H9 (cell line): ENCODE measurements around the gene RABGAP1. TPM values are rescaled to one million over a fixed set of nuclear protein-coding genes. Genes with fewer than 3 reads are reported as not detected.

Source experiments
- DNase-seq: peaks from one replicate; pipeline ENCODE4 v3.0.0-alpha.2; 2017
- H2AFZ ChIP-seq: one replicate; pipeline ENCODE4 v1.6.1; 2013; ENCODE audit warnings: mild to moderate bottlenecking, low read length, control low read depth, moderate library complexity
- H2AK5ac ChIP-seq: 2 replicates; pipeline ENCODE4 v1.6.1; 2013; ENCODE audit warnings: low read length, control low read depth, mixed read lengths; ENCODE audit not compliant: insufficient read length
- H2BK120ac ChIP-seq: one replicate; pipeline ENCODE4 v1.6.1; 2013; ENCODE audit warnings: low read depth, mild to moderate bottlenecking, low read length, control low read depth, inconsistent platforms; ENCODE audit not compliant: poor library complexity, severe bottlenecking
- H2BK12ac ChIP-seq: 2 replicates; pipeline ENCODE4 v1.6.1; 2013; ENCODE audit warnings: low read length, control low read depth, mixed read lengths, low read depth; ENCODE audit not compliant: insufficient read length
- H2BK15ac ChIP-seq: 2 replicates; pipeline ENCODE4 v1.6.1; 2013; ENCODE audit warnings: low read depth, low read length, control low read depth
- H2BK20ac ChIP-seq: one replicate; pipeline ENCODE4 v1.6.1; 2013; ENCODE audit warnings: low read depth, mild to moderate bottlenecking, low read length, control low read depth, inconsistent platforms; ENCODE audit not compliant: poor library complexity, severe bottlenecking
- H2BK5ac ChIP-seq: 2 replicates; pipeline ENCODE4 v1.6.1; 2013; ENCODE audit warnings: low read length, control low read depth, mixed read lengths; ENCODE audit not compliant: insufficient read length
- H3K14ac ChIP-seq: 2 replicates; pipeline ENCODE4 v1.6.1; 2013; ENCODE audit warnings: low read length, control low read depth; ENCODE audit not compliant: insufficient read depth
- H3K18ac ChIP-seq: 2 replicates; pipeline ENCODE4 v1.6.1; 2013; ENCODE audit warnings: low read depth, mild to moderate bottlenecking, mixed read lengths, low read length, control low read depth; ENCODE audit not compliant: insufficient read length
- H3K23ac ChIP-seq: 2 replicates; pipeline ENCODE4 v1.6.1; 2013; ENCODE audit warnings: low read length, control low read depth, mixed read lengths, low read depth; ENCODE audit not compliant: insufficient read length
- H3K23me2 ChIP-seq: 2 replicates; pipeline ENCODE4 v1.6.1; 2013; ENCODE audit warnings: low read depth, mild to moderate bottlenecking, mixed read lengths, low read length, control low read depth; ENCODE audit not compliant: insufficient read length, poor library complexity, severe bottlenecking
- H3K27ac ChIP-seq: 2 replicates; pipeline ENCODE4 v1.5.1; 2013; ENCODE audit warnings: low read length, control low read depth, mixed read lengths, low read depth; ENCODE audit not compliant: insufficient read length
- H3K27me3 ChIP-seq: 2 replicates; pipeline ENCODE4 v1.6.1; 2013; ENCODE audit warnings: low read length, control low read depth, inconsistent platforms; ENCODE audit not compliant: insufficient read depth
- H3K4ac ChIP-seq: 2 replicates; pipeline ENCODE4 v1.6.1; 2013; ENCODE audit warnings: low read depth, mild to moderate bottlenecking, control low read depth, inconsistent platforms, low read length, moderate library complexity
- H3K4me1 ChIP-seq: 2 replicates; pipeline ENCODE4 v1.6.1; 2013; ENCODE audit warnings: low read length, control low read depth, inconsistent platforms; ENCODE audit not compliant: insufficient read depth
- H3K4me2 ChIP-seq: 2 replicates; pipeline ENCODE4 v1.6.1; 2013; ENCODE audit warnings: low read length, control low read depth, mixed read lengths; ENCODE audit not compliant: insufficient read length, insufficient read depth
- H3K56ac ChIP-seq: 2 replicates; pipeline ENCODE4 v1.6.1; 2013; ENCODE audit warnings: low read depth, mild to moderate bottlenecking, mixed read lengths, low read length, control low read depth; ENCODE audit not compliant: insufficient read length
- H3K79me1 ChIP-seq: 2 replicates; pipeline ENCODE4 v1.6.1; 2013; ENCODE audit warnings: low read depth, mild to moderate bottlenecking, moderate library complexity, low read length, control low read depth, inconsistent platforms; ENCODE audit not compliant: insufficient read depth, poor library complexity, severe bottlenecking
- H3K79me2 ChIP-seq: 2 replicates; pipeline ENCODE4 v1.6.1; 2013; ENCODE audit warnings: low read length, control low read depth, inconsistent platforms; ENCODE audit not compliant: insufficient read depth
- H3K9ac ChIP-seq: 2 replicates; pipeline ENCODE4 v1.6.1; 2013; ENCODE audit warnings: low read length, control low read depth, mixed read lengths; ENCODE audit not compliant: insufficient read length; ENCODE audit errors: extremely low read depth
- H3K9me3 ChIP-seq: one replicate; pipeline ENCODE4 v1.6.1; 2013; ENCODE audit warnings: low read depth, low read length, inconsistent platforms; ENCODE audit not compliant: control insufficient read depth
- H3T11ph ChIP-seq: one replicate; pipeline ENCODE4 v1.6.1; 2013; ENCODE audit warnings: mild to moderate bottlenecking, low read length, control low read depth, inconsistent platforms
- H4K20me1 ChIP-seq: one replicate; pipeline ENCODE4 v1.6.1; 2013; ENCODE audit not compliant: control insufficient read depth, insufficient read length, insufficient read depth
- H4K5ac ChIP-seq: 2 replicates; pipeline ENCODE4 v1.6.1; 2013; ENCODE audit warnings: low read depth, mild to moderate bottlenecking, mixed read lengths, low read length, control low read depth; ENCODE audit not compliant: insufficient read length
- H4K8ac ChIP-seq: replicated peaks from 2 replicates; pipeline ENCODE4 v1.6.1; 2013; ENCODE audit warnings: low read length, control low read depth, mixed read lengths, low read depth; ENCODE audit not compliant: insufficient read length
- H4K91ac ChIP-seq: 2 replicates; pipeline ENCODE4 v1.6.1; 2013; ENCODE audit warnings: low read depth, mild to moderate bottlenecking, moderate library complexity, mixed read lengths, low read length, control low read depth; ENCODE audit not compliant: insufficient read length
- H3K27ac Mint-ChIP-seq, 3 experiments: 2 replicates in 2 of 3; 3 replicates in 1 of 3; pipeline ENCODE4 v1.8.0; 2020 to 2021; ENCODE audit warnings: mixed read lengths in 3 of 3, mild to moderate bottlenecking in 1 of 3, moderate library complexity in 1 of 3
- H3K27me3 Mint-ChIP-seq: 2 replicates; pipeline ENCODE4 v1.8.0; 2021; ENCODE audit warnings: low read depth, mild to moderate bottlenecking, moderate library complexity, mixed read lengths
- H3K36me3 Mint-ChIP-seq, 3 experiments: 2 replicates in 2 of 3; 3 replicates in 1 of 3; pipeline ENCODE4 v1.8.0; 2020 to 2021; ENCODE audit warnings: low read depth in 3 of 3, mixed read lengths in 3 of 3; ENCODE audit not compliant: insufficient read depth in 1 of 3
- H3K4me1 Mint-ChIP-seq, 2 experiments: 2 replicates each; pipeline ENCODE4 v1.8.0; 2020; ENCODE audit warnings: mixed read lengths in 2 of 2
- H3K4me3 Mint-ChIP-seq, 2 experiments: 2 replicates in 1 of 2; 3 replicates in 1 of 2; pipeline ENCODE4 v1.8.0; 2020 to 2021; ENCODE audit warnings: mild to moderate bottlenecking in 2 of 2, mixed read lengths in 2 of 2, moderate library complexity in 1 of 2
- H3K9me3 Mint-ChIP-seq, 2 experiments: 2 replicates in 1 of 2; 3 replicates in 1 of 2; pipeline ENCODE4 v1.8.0; 2020; ENCODE audit warnings: mild to moderate bottlenecking in 2 of 2, mixed read lengths in 2 of 2, moderate library complexity in 1 of 2
- CTCF ChIP-seq: fragments of 200-600 bp; sonication (generic); conservative IDR thresholded peaks from 3 replicates; pipeline ENCODE4 v1.8.0; 2021; ENCODE audit warnings: antibody characterized with exemption, mild to moderate bottlenecking
- WGBS: extraction: QIAGEN DNeasy Blood & Tissue Kit; methylation state at CpG from one replicate; pipeline ENCODE4 v1.1.7; 2013; ENCODE audit warnings: missing lambda C conversion rate, low lambda C conversion rate, mixed read lengths; ENCODE audit not compliant: insufficient read length; ENCODE audit errors: extremely low coverage; 5-methylcytosine and 5-hydroxymethylcytosine counted together
- total RNA-seq: library from RNA; stranded (reverse); gene quantifications from 2 replicates; pipeline ENCODE4 v1.2.1, GENCODE V29; 2021

Gene RABGAP1
- total RNA-seq, 1 experiment from 2014 or later, result 31.6 TPM

GRCh38 chr9:122949696-122950095, 8.9 kb downstream of the RABGAP1 start:
- no peak overlapping the region for H4K5ac ChIP-seq
- H3K79me1 ChIP-seq, result peaks cover 9% of the 10 kb centered on the region
- no peak overlapping the region for H2BK20ac ChIP-seq
- H4K91ac ChIP-seq, result no peak overlapping the region
- H2BK120ac ChIP-seq, result no peak overlapping the region
- H3K4me2 ChIP-seq, result no peak overlapping the region
- no peak overlapping the region for H3K9ac ChIP-seq
- no peak overlapping the region for H3K14ac ChIP-seq
- H3K23ac ChIP-seq, result no peak overlapping the region
- Mint-ChIP-seq H3K4me3 (no peak overlapping the region; a peak in 1 of 5 replicates), H3K9me3 (no peaks in the 10 kb centered on the region), H3K27me3 (no peaks in the 10 kb centered on the region), H3K4me1 (peaks cover 20 to 50% of the 10 kb centered on the region in 2 experiments), H3K36me3 (peaks cover 0 to 4% (median 0%) of the 10 kb centered on the region in 3 experiments; a peak in 3 of 7 replicates), H3K27ac (peak overlapping the region in 1 of 3 experiments; percentile 37; a peak in 2 of 7 replicates)
- no peak overlapping the region for H4K8ac ChIP-seq
- no peak overlapping the region for H2BK5ac ChIP-seq
- H3K56ac ChIP-seq, result no peak overlapping the region
- H2BK12ac ChIP-seq, result no peak overlapping the region
- no peak for TF ChIP-seq CTCF
- no peak overlapping the region for H2BK15ac ChIP-seq
- WGBS, result no CpG with 5 or more reads among the region's 1 CpG
- no peak overlapping the region for H3T11ph ChIP-seq
- no peak overlapping the region for H3K4ac ChIP-seq
- H2AFZ ChIP-seq, result no peak overlapping the region
- H3K79me2 ChIP-seq, result peaks cover 30% of the 10 kb centered on the region
- H4K20me1 ChIP-seq, result no peaks in the 10 kb centered on the region
- no peak for DNase-seq
- H3K4me1 ChIP-seq, result no peaks in the 10 kb centered on the region
- H3K23me2 ChIP-seq, result no peaks in the 10 kb centered on the region
- no peak overlapping the region for H3K27ac ChIP-seq
- H3K9me3 ChIP-seq, result no peaks in the 10 kb centered on the region
- H2AK5ac ChIP-seq, result no peak overlapping the region
- H3K18ac ChIP-seq, result no peak overlapping the region
- no peaks in the 10 kb centered on the region for H3K27me3 ChIP-seq
